Embryonic facial prominence (tissue), 1 donor: ENCODE results near the gene ZDHHC4.
"Not testable (repeated sequence)": the region's sequence is repeated elsewhere in the genome, so short reads cannot be mapped to it uniquely, and the experiment has no call there.

Source experiments
- DNase-seq: peaks from one replicate; pipeline ENCODE4 v3.0.0-alpha.2; 2016; ENCODE audit errors: extremely low spot score

ZDHHC4 gene

GRCh38 chr7:6634971-6635370, 57.7 kb downstream of the ZDHHC4 start:
- DNase-seq: not testable (repeated sequence)

DNA sequence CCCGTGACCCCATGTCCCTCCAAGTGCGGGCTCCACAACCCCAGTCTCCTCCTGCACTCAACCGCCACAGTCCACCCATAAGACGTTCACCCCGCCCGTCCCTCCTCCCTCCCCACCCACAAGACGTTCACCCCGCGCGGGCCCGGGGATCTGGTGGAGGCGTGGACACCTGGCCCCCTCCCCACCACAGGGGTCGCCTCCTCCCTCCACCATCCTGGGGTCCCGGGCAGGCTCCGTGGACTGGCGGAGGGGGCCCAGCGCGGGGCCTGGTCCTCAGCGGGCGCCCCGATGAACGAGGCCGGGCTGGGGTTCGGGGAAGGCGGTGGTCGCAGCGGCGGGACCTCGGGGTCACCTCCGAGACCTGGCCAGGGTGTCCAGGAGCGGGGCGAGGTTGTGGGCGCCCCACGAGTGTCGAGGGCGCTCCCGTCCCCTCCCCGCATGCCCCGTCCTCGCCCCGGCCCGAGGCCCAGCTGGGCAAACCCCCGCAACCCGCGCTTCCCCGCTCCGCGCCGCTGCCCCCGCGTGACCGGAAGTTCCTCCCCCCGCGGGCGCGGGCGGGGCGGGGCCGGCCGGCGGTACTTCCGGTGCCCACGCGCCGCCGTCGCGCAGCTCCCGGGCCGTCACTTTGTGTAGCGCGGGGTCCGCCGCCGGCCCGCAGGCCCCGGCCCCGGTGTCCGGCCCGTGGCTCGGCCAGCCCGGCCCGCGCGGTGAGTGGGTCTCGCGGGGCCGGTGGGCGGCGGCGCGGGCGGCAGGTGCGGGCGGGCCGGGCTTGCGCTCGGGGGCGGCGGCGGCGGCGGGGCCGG, 59.7 kb downstream of the ZDHHC4 start, which contains the start of gene ZNF316:
Gene ZNF316 (plus strand): TSS at position 578 of the 803 bp plus-strand sequence. CDS start 5,092 bp downstream, outside the sequence.
- no peak for DNase-seq

DNA sequence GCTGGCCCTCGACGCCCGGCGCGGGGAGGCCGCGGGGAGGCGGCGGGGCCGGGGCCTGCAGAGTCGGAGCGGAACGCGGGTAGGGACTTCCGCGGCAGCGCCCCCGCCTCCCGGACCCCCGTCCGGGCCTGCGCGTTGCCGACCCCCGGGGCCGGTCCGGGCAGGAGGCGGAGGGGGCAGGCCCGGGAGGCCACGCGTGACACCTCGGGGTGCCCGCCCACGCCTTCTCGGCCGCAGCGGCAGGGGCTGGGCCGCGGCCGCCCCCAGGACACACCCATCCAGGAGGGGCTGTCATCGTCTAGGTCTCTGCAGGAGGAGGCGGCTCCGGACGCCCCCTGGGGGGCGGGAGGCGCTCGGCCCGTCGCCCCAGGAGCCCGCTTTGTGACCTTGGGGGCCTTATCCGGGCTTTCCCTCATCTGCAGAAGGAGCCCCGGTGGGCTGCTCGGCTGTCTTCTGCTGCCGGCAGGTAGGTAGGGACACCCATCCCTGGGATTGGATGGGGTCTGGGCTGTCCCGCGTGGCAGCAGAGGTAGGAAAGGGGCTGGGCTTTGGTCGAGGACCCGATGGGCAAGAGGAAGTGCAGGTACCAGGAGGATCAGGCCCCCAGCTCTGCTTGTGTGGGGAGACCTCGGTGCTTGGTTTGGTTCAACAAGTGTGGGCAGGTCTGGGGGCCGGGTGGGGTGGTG, 60.4 kb downstream of the ZDHHC4 start:
- no peak for DNase-seq
